Ascending aorta (tissue), 2 donors: ENCODE results near the gene GNMT. TPM values are rescaled to one million over a fixed set of nuclear protein-coding genes. Genes with fewer than 3 reads are reported as not detected.

ENCODE experiments used
- DNase-seq, 2 donors: peaks; one replicate each; pipeline ENCODE4 v3.0.0-alpha.2; 2019; ENCODE audit warnings: low spot score in 2 of 2
- H3K27ac ChIP-seq, 2 donors: fragments of 200-600 bp; sonication (generic); one replicate each; pipeline ENCODE4 v1.5.1; 2016 to 2017; ENCODE audit warnings: mild to moderate bottlenecking in 1 of 2
- H3K27me3 ChIP-seq: fragments of 200-600 bp; sonication (generic); one replicate; pipeline ENCODE4 v1.5.1; 2017
- H3K36me3 ChIP-seq, 2 donors: fragments of 200-600 bp; sonication (generic); one replicate each; pipeline ENCODE4 v1.5.1; 2016
- H3K4me1 ChIP-seq, 2 donors: fragments of 200-600 bp; sonication (generic); one replicate each; pipeline ENCODE4 v1.5.1; 2016 to 2017; ENCODE audit warnings: mild to moderate bottlenecking in 1 of 2
- H3K4me3 ChIP-seq, 2 donors: fragments of 200-600 bp; sonication (generic); one replicate each; pipeline ENCODE4 v1.5.1; 2016 to 2017; ENCODE audit warnings: mild to moderate bottlenecking in 1 of 2
- H3K9me3 ChIP-seq, 2 donors: fragments of 200-600 bp; sonication (generic); one replicate each; pipeline ENCODE4 v1.5.1; 2016
- CTCF ChIP-seq, 3 experiments: fragments of 200-600 bp in 2 of 3; fragments of 450-650 bp in 1 of 3; sonication (generic) in 2 of 3; IDR thresholded peaks; one replicate each; pipeline ENCODE4 v1.5.1; 2016 to 2019; ENCODE audit warnings: antibody characterized with exemption in 3 of 3, mild to moderate bottlenecking in 1 of 3, moderate library complexity in 1 of 3
- intact Hi-C: fragments of 100-400 bp; cut with DNase I; formaldehyde crosslinking; loops from one replicate; pipeline ENCODE4 v1.15.1; 2023
- total RNA-seq: library from RNA; depleted of rRNA; stranded (reverse); fragments of >200 nt; gene quantifications from one replicate; pipeline ENCODE4 v1.1.0, GENCODE V29; 2016

Gene GNMT
- total RNA-seq, 1 donor from 2014 or later = not detected

DNA sequence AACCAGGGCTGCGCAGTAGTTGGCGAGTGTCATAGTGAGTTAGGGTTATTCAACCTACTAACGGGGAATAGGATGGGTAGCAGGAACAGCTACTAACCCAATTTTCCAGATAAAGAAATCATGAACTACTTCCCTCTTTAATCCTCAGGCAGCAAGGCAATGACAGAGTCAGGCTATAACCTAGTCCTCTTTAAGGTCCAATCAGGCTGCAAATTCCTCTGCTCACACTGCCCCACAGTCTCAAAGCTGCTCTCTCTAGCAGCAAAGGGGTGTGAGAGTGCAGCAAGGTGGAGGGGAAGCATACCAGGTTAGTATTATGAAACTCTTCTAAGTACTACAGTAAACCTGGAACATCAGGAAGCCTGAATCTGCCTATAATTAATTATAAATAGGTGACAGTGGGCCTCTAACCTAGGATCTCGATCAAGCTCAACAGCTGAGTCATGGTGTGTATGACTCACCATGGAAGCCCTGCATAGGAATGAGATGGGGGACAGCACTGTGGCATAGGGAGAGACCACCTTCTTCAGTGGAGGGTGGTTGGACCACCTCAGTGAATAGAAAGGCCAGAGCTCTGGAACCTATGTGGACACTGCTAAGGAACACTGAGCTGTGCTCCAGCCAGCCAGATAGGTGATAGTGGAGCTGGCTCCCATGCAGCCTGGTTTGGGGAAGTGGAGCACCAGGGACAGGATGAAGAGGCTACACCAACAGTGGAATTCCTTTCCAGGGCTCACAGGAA, 10.5 kb downstream of the GNMT start:
- DNase-seq = no peak
- H3K27me3 ChIP-seq = no peaks in the 10 kb centered on the region
- H3K27ac ChIP-seq = no peak overlapping the region
- H3K36me3 ChIP-seq = peaks cover 18 to 37% of the 10 kb centered on the region in 2 donors
- no peaks in the 10 kb centered on the region for H3K9me3 ChIP-seq
- H3K4me1 ChIP-seq = no peaks in the 10 kb centered on the region
- intact Hi-C loops = no loop called here
- no peak for TF ChIP-seq CTCF (IDR thresholded peaks at IDR 0.05)
- no peak overlapping the region for H3K4me3 ChIP-seq

GRCh38 chr6:42971746-42972327, 11.3 kb downstream of the GNMT start:
- Histone ChIP-seq H3K27me3 (no peaks in the 10 kb centered on the region), H3K27ac (no peak overlapping the region), H3K4me1 (no peaks in the 10 kb centered on the region), H3K36me3 (peaks cover 18 to 30% of the 10 kb centered on the region in 2 donors), H3K4me3 (no peak overlapping the region), H3K9me3 (no peaks in the 10 kb centered on the region)
- DNase-seq = no peak
- no peak for TF ChIP-seq CTCF (IDR thresholded peaks at IDR 0.05)
- intact Hi-C loops = no loop called here

DNA sequence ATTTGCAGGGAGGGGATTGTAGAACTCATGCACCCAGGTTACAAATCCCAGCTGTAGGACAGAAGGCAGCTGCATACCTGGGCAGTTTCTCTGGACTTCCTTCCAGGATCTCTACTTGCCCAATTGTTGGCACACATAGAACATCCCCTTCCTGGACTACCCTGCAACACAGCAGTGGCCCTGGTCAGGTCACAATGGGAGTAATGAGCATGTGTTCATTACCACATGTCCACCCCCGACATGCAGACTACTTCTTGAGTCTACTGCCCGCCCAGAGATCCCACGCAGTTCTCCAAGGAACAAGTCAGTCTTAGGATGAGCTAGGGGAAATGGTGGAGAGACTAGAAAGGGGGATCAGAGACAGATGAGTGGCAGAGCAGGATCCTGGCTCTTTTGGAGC, 13.4 kb downstream of the GNMT start:
- Histone ChIP-seq H3K4me3 (no peak overlapping the region), H3K36me3 (peaks cover 6 to 17% of the 10 kb centered on the region in 2 donors), H3K9me3 (no peaks in the 10 kb centered on the region), H3K27ac (no peak overlapping the region), H3K4me1 (peaks cover 0 to 13% of the 10 kb centered on the region in 2 donors), H3K27me3 (no peaks in the 10 kb centered on the region)
- intact Hi-C loops = no loop called here
- DNase-seq = no peak
- no peak for TF ChIP-seq CTCF (IDR thresholded peaks at IDR 0.05)

DNA sequence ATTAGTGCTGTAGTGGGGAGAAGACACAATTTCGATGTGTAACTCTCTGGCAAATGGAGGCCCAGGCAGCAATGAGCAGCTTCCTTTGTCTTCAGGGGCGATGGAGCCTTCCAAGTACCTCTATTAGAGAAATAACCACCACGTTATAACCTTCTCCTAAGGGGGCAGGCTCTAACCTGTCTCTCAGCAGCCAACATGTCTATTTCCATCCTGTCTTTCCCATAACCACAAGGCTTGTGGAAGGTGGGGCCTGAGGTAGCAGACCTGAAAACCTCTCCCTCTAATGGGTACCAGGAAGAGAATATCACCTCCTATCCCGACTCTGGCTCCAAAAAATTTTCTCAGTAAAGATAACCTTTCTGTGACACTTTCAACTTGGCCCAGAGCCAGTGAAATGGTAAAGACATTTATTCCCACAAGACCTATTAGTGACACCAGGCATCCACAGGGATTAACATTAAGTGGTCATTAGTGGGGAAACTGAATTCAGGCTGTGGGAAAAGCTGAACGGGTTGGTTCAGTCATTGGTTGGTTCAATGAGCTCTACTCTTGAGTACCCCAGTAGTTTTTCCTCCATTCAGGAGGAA, 14.5 kb downstream of the GNMT start:
- H3K4me3 ChIP-seq = no peak overlapping the region
- TF ChIP-seq CTCF (IDR thresholded peaks at IDR 0.05) = no peak
- H3K27me3 ChIP-seq = no peaks in the 10 kb centered on the region
- peaks cover 0 to 18% of the 10 kb centered on the region in 2 donors for H3K4me1 ChIP-seq
- peaks cover 0 to 6% of the 10 kb centered on the region in 2 donors for H3K36me3 ChIP-seq
- no peak overlapping the region for H3K27ac ChIP-seq
- intact Hi-C loops = no loop called here
- H3K9me3 ChIP-seq = no peaks in the 10 kb centered on the region
- no peak for DNase-seq

- peak in 1 of 2 donors; percentile 67 for DNase-seq
- H3K4me1 ChIP-seq = peaks cover 0 to 23% of the 10 kb centered on the region in 2 donors
Observed at GRCh38 chr6:42978487-42978838, 17.9 kb downstream of the GNMT start.

More at GRCh38 chr6:42978487-42978838, 17.9 kb downstream of the GNMT start:
- intact Hi-C loops = loop anchor here (2.0 kb wide), 2 partner anchors 36 to 50 kb away; partner anchors contain the start of genes CNPY3 and KLHDC3
- Histone ChIP-seq H3K9me3 (no peaks in the 10 kb centered on the region), H3K27ac (peak overlapping the region; percentile 85 to 90), H3K4me3 (peak overlapping the region; percentile 84 to 92), H3K27me3 (no peaks in the 10 kb centered on the region), H3K36me3 (peaks cover 0 to 4% of the 10 kb centered on the region in 2 donors)
- no peak for TF ChIP-seq CTCF (IDR thresholded peaks at IDR 0.05)
